ENCODE data around the gene BAZ2B. TPM values are rescaled to one million over a fixed set of nuclear protein-coding genes. Genes with fewer than 3 reads are reported as not detected.

The BAZ2B gene
- total and polyA plus RNA-seq, 2 donors (not counting 3 experiments of a cell fraction or from before 2014, with no cell fraction given): 22.1 to 73.8 TPM

GRCh38 chr2:159617646-159618045 is 1.3 kb upstream of the BAZ2B start:
- no peak for FAIRE-seq
- dilution Hi-C loops (cut with MboI; ENCODE audit: extremely low pct_ligation_motif_present, low sequenced_read_pairs): loop anchor here (25.0 kb wide), 1 partner anchor 95 kb away; the partner anchor contains the start of gene MARCHF7
- Histone ChIP-seq H4K20me1 (replicated peaks; ENCODE audit: control insufficient read depth, extremely low read depth, insufficient read depth, low read length) (no peaks in the 10 kb centered on the region), H3K27ac (ENCODE audit: insufficient read depth, low read depth, low read length) (no peak overlapping the region), H3K36me3 (ENCODE audit: control insufficient read depth in 2 of 2, extremely low read depth in 1 of 2, insufficient read depth in 2 of 2, low read length in 2 of 2) (no peaks in the 10 kb centered on the region), H3K4me2 (ENCODE audit: insufficient read depth, low read length) (peak overlapping the region; percentile 100), H3K79me2 (ENCODE audit: control insufficient read depth, insufficient read depth, low read length) (peaks cover 18% of the 10 kb centered on the region), H3K4me1 (ENCODE audit: control insufficient read depth, extremely low read depth, insufficient read depth, low read length) (peaks cover 27% of the 10 kb centered on the region), H3K4me3 (replicated peaks in 1 of 3; ENCODE audit: insufficient read depth in 1 of 3, low read depth in 1 of 3, low read length in 3 of 3) (peak overlapping the region in 1 of 3 experiments; percentile 100), H3K9me1 (replicated peaks; ENCODE audit: control insufficient read depth, extremely low read depth, insufficient read depth, low read length) (no peaks in the 10 kb centered on the region), H3K9me3 (replicated peaks; ENCODE audit: control insufficient read depth, insufficient read depth, low read length) (no peaks in the 10 kb centered on the region), H3K9ac (replicated peaks; ENCODE audit: extremely low read depth, insufficient read depth, low read length) (no peak overlapping the region), H3K27me3 (ENCODE audit: control insufficient read depth in 2 of 2, insufficient read depth in 2 of 2, low read length in 2 of 2) (no peaks in the 10 kb centered on the region), H2AFZ (ENCODE audit: low read depth, low read length) (no peak overlapping the region)
- BruUV-seq (replicated peaks): no TSS peak
- TF ChIP-seq MYC (IDR thresholded peaks at IDR 0.05; ENCODE audit: low read depth, low read length) (no peak), JUN (IDR thresholded peaks at IDR 0.05; ENCODE audit: borderline replicate concordance, insufficient read depth, insufficient read length, low read depth) (no peak), EZH2 (IDR thresholded peaks at IDR 0.05; ENCODE audit: borderline replicate concordance, low read depth, low read length, severe bottlenecking) (no peak), POLR2A (IDR thresholded peaks at IDR 0.05; ENCODE audit: low read depth, low read length) (no peak), GATA2 (IDR thresholded peaks at IDR 0.05; ENCODE audit: insufficient read depth, insufficient read length, low read depth, low read length) (no peak), POLR2AphosphoS5 (IDR thresholded peaks at IDR 0.05; ENCODE audit: insufficient read depth, low read depth, low read length) (no peak), MAX (IDR thresholded peaks at IDR 0.05; ENCODE audit: insufficient read depth, insufficient read length) (no peak), FOS (IDR thresholded peaks at IDR 0.05; ENCODE audit: borderline replicate concordance, insufficient read depth, low read length) (no peak), CTCF (IDR thresholded peaks at IDR 0.05; ENCODE audit: extremely low read depth in 1 of 2, insufficient read depth in 1 of 2, low read depth in 1 of 2, low read length in 2 of 2) (no peak)
- ChIA-PET CTCF (interaction anchor here (1.3 kb wide), 1 partner anchor 332 kb away, joined by 3 read pairs; no protein-coding TSS in a partner anchor), POLR2A (interaction anchor here (0.8 kb wide), 1 partner anchor 60 kb away, joined by 3 read pairs; no protein-coding TSS in a partner anchor)
- peak; percentile 52 for DNase-seq (ENCODE audit: low read depth, low spot score)
- intact Hi-C loops (cut with micrococcal nuclease): loop anchor here (10.0 kb wide), 1 partner anchor 347 kb away; no protein-coding TSS in a partner anchor

Data from endothelial cell of umbilical vein (primary cell).